SKM-1 treated with dmso at 0.1 percent for 144 hours (cell line): Measurements from ENCODE around the gene A1CF.
"Not testable (repeated sequence)": the region's sequence is repeated elsewhere in the genome, so short reads cannot be mapped to it uniquely, and the experiment has no call there.

Experiments used
- DNase-seq: peaks from one replicate; lab custom pipeline; 2025; ENCODE audit not compliant: unreplicated experiment; lab: John Stamatoyannopoulos, UW

Gene A1CF

DNA sequence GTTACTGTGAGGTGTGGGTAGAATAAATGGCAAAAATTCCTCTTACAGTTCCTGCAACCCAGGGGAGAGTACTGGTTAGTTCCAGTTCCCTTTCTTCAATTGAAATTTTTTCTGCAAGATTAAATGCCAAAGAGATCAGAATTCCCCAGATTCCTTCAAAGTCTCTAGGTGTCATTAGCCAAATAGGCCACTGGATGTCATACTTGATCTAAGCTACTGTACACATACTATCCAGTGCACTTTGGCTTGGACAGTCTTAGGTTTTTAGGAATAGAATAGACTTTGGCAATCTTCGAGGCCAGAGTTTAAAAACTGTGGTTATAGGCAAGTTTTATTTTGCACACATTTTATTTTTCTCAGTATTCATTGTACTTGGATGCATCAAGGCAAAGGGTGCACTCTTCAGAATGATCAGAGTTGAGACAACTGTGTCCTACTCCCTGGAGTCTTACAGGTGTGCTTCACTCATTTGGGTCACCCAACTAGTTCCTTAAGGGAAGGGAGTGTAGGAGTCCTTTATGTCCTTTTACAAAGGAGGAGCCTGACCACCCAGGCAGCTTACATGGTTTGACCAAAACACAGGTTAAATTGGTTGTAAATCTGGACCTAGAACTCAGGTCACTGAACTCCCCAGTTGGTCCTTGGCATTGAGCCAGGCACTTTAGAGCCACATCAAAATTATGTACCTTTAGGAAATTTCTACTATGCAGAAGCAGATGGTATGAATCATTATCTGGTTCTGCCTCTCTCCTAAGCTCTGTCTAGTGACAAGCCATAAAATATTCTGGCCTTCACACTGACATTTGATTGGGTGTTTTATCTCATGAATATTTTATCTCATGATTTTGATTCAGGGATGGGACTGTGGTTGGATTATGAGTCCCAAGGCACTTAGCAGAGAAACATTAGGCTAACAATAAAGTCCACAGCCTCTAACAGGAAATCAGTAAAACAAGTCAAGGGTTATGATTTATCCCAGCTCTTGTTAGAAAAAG lies 96.2 kb downstream of the A1CF start:
- DNase-seq: no peak

DNA sequence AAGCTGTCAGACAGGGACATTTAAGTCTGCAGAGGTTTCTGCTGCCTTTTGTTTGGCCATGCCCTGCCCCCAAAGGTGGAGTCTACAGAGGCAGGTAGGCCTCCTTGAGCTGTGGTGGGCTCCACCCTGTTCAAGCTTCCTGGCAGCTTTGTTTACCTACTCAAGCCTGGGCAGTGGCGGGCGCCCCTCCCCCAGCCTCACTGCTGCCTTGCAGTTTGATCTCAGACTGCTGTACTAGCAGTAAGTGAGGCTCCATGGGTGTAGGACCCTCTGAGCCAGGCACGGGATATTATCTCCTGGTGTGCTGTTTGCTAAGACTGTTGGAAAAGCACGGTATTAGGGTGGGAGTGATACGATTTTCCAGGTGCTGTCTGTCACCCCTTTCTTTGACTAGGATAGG lies 97.5 kb downstream of the A1CF start:
- DNase-seq: not testable (repeated sequence)

DNA sequence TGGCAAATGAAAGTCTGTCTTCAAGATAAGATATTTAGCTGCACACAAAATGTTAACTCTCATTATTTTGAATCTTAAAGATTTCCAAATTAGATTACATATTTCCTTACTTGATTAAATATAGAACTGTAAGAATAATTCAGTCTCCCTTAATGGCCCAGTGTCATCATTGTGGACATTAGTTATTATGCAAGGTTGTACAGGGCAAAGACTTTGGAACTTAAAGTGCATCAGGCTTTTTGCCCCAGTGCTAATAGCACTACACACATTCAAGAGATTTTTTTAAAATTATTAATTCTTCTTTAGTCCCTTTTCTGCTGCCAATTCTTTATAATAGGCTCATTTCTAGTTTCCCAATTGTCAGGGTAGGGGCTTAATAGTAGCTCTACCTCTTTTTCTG lies 103.4 kb downstream of the A1CF start:
- not testable (repeated sequence) for DNase-seq

DNA sequence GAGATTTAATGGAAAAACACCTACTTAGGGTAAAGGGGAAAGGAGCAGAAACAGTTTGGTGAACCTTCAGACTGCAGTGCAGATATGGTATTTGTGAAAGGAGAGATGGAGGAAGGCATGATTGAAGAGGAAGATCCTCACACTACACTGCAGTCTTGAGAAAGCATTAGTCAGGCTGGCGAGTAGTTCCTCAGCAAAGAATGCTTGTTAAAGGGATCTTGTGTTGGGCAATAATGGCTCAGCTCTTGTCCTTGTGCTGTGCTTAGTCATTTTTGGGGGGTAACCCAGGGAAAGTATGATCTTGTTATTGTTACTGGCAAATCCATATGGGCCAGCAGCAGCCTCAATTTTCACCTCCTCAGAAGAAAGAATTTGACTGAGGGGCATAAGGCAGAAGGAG lies 105.4 kb downstream of the A1CF start:
- peak; percentile 37 for DNase-seq

DNA sequence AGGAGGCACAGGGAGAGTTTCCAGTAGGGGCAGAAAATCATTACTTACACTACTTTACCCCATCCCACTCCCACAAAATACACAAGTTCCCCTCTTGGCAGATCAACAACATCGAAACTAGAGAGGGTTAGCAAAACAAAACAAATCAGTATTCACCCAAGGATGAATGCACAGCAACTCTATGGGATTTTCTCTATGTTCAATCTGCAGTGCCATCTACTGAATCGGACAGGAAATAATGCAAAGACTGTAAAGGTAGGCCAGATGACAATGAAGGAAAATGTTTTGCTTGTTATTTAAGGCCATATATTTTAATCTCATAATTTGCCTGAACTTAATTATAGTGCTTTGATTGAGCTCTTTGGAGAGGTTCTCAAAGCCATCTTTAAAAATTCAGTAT lies 110.6 kb downstream of the A1CF start:
- not testable (repeated sequence) for DNase-seq

DNA sequence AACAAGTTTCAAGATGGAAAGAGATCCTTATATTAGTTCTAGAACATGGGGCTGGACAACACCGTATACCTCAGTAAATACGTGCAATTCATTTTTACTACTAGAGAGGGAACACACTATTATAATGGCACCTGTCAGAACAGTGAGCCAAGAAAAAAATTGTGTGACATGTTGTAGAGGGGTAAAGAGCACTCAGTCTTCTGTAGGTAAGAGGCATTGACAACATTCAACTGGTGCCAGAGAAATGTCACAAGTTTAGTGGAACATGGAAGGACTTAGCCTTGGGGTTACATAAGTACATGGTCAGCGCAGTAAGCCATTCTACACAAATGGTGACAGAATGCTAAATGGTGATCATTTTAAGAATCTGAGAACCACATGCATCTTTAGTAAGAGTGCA lies 113.4 kb downstream of the A1CF start:
- not testable (repeated sequence) for DNase-seq

DNA sequence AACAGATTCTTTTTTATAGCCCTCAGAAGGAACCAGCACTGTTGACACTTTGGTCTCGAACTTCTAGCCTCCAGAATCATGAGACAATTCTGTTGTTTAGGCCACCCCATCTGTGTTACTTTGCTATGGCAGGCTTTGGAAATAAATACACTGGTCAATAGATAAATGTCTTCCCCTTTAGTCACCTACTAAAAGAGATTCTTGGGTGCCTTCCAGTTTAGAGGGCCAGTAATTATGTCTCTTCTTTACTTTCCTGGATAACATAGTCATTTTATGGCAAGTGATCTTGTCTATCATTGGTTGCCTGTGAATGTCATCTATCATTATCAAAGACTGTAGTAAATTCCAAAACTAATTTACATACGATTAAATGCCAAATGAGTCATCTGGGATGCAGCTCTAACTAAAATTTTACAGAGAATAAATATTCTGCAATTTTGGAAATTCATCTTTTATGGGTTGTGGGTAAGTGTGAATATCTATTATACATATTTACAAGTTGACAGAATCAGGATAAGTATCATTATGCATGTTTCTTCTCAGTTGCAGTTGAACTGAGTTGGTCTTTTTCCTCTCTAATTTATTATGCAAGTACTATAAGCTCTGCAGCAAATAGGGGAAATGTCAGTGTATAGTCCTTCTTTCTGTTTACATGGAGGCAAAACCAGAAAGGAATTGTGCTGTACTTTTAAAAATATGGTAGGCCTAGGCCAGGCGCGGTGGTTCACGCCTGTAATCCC lies 118.5 kb downstream of the A1CF start:
- not testable (repeated sequence) for DNase-seq
